G401.6 (cell line): ENCODE results near the gene SLC4A1.

ENCODE experiments used
- FAIRE-seq: peaks from 2 replicates; lab custom pipeline; 2012; peaks lifted over from hg19 to GRCh38; lab: Jason Lieb, UNC

The SLC4A1 gene

DNA sequence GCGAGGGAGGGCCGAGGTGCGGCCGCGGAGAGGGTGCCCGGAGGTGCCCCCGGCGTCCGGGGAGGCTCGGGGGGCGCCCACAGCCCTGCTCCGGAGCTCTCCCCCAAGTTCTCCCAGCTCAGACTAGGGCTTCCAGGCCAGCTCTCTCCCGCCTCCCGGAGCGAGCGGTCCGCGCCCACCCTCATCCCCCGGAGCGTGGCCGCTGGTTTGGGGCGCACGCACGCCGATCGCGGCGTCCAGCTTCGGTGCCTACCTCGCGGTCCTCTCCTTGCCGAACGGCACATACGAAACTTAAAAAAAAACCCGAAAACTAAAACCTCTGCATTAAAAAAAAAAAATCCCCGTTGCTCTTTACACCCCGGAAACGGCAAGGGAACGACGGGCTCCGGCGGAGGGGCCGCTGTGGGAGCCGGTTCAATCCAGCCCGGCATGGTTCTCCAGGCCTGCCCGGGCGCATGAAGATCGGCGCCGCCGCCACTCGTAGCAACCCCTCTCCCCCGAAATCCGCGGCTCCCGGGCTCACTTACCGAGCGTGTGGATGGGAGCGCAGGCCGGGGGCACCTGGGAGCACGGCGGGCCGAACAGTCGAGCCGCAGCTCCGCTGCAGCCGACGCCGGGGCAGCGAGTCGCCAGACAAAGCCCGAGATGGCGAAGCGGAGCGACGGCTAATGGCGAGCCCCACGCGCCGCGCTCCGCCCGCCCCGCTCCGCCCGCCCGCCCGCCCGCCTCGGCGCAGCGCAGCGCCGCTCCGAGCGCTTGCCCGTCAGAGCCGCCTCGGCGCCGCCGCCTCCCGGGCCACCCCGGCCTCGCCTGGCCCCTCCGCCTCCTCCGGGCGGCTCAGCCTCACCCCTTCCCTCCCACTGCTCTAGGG, 47.5 kb downstream of the SLC4A1 start:
- FAIRE-seq: no peak

DNA sequence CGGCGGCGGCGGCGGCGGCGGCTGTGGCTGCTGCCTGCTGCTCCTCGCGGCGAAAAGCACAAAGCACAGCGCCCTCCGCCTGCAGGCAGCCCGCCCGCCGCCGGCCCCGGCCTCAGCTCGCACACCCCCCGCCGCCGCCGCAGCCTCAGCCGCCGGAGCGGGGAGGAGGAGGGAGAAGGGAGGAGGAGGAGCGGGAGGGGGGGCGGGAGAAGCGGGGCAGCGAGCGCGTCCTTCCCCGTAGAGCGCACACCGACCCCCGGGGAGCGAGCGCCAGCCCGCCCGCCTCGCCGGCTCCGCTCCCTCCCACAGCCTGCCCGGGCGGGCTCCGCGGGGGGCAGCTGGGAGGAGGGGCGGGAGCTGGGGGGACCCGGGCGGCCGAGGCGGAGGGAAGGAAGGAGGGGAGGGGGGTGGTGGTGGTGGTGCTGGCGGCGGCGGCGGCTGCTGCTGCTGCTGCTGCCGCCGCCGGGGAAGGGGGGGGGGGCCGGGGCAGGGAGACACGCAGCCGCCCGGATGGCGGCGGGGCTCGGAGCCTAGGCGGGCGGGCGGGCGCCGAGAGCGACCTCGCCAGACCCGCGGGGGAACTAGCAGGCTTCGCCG, 48.2 kb downstream of the SLC4A1 start, which contains the start of gene UBTF:
Gene UBTF, minus strand, starts transcription at position 60 of the 597 bp plus-strand sequence. CDS start 1,446 bp downstream, outside the sequence.
- FAIRE-seq: no peak

DNA sequence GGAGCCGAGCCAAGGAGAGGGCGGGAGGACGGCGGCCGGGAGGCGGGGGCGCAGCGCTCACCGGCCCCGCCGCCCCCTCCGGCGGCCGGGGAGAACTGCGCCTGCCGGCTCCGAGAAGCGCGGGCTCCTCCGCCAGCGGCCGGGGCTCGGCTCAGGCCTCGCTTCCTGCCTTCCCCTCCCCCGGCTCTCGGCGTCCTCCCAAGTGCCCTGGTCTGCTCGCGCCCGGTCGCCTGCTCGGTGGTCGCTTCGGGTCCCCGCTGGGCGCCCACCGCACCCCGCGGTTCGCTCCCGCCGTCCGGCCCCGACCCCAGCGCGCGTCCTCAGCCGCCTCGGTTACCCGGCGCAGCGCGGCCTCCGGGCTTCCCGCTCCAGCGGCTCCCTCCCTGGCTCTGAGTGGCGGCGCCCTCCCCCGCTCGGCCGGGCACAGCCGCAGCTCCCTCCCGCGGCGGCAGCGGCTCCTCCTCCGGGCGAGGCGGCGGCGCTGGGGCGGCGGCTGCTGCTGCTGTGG, 48.8 kb downstream of the SLC4A1 start:
- no peak for FAIRE-seq

DNA sequence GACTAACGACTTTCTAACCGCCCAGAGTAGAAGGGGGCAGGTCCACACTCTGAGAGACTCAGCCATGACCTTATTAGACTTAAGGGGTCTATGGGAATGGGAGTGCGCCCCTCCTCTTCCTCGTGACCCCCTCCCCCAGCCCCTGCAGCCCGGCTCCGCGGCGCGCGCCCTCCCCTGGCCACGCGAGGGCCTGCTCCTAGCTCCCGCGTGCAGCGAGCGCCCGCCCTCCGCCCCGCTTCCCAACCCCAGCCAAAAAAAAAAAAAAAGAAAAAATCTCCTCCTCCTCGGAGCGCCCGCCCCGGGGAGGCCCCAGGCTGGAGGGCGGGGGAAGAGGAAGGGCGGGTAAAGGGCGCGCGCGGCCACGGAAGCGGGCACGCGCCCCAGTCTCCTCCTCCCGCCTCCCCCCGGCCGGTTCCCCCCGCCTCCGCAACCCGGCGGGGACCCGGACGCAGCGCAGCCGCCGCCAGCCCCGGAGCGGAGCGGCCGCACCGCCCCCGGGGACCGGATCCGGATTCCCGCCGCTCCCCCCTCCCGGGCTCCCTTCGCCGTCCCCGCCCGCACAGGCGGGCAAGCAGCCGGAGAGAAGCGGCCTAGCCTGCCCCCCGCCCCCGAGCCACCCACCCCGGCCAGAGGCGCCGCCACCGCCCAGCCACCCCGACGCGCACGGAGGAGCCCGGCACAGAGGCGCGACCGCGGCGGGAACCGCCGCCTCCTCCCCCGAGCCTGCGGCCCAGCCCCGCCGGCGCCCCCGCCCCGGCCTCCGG, 49.4 kb downstream of the SLC4A1 start:
- no peak for FAIRE-seq

DNA sequence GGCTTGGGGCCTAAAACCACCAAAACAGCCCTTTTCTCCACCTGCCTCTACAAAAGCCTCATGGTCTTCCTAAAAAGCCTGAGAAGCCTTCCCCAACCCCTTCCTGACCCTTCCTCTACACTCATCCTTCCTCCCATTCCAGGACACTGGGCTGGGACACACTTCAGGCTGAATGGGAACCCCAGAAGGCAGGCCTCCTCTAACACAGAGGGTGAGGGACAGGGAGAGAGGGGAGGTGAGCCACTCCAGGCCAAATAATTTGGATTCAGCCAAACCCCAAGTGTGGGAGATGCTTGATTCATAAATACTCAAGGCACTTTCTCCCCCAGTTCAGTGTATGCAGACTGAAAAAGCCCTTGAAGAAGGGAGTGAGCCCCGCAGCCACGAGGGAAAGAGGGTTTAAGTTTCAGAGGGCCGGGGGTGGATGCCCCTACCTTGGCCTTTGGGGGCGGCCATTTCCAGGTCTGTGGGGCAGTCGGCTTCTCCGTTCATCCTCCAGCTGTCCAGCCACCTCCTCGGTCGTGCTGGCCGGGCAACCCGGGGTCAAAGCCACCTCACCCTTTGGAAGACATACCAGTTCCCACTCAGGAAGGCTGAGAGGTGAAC, 50.1 kb downstream of the SLC4A1 start:
- FAIRE-seq: no peak

DNA sequence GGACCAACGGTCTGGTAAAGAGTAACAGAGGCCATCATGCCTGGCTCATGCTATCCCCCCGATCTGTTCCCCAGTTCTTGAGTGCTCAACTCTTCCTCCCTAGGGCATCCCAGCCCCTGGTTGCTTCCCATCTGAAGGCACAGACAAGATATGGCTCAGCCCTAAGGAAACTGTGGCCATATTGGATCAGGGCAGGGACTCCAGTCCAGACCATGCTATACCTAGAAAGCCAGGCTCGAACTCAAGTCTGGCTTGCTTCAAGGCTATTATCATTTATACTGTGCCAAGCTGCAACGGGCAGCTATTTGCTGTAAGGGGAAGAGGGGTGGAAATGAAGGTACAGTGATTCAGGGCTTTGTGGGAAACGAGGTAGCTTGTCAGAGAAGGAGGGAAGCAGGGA, 51.2 kb downstream of the SLC4A1 start:
- FAIRE-seq: no peak

DNA sequence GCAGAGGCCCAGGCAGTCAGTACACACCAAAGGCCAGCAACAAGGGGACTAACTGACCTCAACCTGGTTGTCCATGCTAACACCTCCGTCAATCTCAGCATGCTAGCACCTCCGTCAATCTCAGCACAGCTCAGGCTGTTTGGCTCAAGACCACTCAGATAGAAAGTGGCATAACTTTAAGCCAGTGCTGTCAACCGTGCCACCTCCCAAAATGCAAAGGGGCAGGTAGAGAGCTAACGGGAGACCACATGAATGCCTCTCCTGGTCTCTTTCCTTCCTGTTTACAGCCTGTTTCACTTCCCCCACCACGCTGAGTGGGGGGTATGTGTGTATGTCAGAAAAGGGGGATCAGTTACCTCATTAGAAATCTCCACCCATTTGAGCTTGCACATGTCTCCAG, 51.8 kb downstream of the SLC4A1 start:
- no peak for FAIRE-seq

DNA sequence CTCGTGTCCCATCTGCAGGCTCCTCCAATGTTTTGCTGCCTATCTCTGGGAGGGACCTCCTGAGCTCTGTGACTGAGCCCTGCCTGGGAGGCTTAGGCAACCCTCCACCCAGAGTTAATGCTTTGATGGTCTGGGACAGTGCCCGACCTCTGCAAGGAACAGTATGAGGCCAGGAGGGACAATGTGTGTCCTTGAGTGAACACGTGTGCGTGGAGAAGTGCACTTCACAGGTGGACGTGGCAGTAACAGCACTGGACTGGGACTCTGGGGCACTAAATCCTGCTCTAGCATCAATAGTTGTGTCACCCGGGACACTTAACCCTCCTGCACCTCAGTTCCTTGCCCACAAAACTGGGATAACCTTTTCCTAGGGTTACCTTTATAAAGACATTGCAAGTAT, 53.0 kb downstream of the SLC4A1 start:
- FAIRE-seq: no peak

DNA sequence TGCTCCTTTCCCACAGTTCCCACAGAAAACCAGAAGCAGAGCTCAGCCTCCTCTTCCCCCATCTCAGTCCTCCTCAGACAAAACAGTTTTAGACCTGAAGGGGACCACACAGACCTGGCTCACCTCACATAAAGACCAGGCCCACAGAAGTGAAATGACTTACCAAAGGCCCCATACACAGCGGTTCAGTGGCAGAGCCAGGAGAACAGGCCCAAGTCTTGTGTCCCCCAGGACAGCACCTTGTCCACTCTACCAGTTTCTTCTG, 53.8 kb downstream of the SLC4A1 start:
- FAIRE-seq: no peak

DNA sequence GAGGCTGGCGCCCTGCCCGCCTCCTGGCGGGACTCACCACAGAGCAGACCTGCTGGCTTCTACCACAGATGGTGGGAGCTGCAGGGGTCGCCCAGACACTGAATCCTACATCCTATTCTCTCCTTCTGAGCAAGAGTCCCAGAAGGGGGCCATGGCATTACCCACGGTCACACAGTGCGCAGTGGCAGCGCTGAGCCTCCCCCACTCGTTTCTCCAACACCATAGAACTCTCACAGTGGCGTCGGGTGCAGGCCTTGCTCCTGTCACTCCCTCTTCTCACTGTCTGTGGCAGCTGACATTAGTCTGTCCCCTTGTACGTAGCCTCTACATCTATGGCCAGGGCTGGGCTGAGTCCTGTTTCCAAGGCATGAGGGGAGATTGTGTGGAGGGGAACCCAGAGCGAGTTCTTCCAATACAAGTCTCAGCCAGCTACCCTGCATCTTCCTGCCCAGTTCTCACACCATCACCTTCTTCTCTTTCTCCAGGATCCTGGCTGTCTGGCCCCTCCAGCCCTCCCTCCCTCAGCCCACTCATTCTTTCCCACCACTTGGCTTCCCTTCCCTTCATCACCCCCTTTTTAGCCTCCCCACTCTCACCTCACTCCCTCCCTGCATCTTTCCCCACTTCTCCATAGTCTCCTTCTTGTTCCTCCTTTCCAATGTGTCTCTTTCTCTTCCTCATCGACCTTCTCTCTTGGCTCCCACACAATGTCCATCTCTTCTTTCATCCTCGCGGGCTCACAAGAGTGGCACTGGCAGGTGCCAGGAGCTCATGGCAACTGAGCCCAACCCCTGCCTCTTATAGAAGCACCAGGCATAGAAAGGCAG, 54.3 kb downstream of the SLC4A1 start:
- no peak for FAIRE-seq

DNA sequence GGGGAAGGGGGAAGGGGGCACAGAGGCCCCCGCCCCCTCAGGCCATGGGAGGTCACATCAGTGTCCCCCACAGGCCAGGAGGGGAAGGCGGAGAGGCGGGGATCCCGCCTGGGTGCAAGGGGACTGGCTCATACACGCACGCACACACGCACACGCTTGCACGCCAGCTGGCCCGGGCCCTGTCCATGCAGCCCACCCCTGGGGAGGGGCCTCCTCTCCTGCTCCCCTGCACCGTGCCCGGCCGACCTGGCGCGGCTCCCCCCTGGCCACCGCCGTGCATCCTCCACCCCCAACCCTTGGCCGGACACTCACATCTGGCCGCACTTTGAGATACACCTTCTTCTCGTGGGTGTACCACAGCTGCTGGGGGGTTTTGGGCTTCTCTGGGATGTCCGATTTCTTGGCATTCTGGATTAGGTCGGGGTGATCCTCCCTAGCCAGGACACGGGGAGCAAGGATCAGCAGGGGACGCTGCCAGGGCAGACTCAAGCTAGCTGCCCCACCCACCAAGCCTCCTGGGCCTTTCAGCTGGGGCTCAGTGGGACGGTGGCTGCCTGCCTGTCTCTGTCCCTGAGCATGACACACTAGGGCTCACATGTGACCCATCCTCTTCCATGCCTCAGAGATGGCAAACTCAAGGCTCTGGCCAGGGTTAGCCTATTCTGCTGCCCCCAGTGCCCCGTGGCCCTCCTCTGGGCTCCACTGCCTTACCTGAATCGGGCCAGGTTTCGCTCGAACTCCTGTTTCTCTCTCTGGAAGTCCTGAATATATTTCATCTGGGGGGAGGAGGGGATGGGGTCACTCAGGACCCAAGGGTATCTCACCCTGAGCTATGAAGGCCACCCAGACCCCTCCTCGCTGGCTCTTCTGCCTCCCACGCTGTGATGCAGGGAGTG, 55.2 kb downstream of the SLC4A1 start:
- no peak for FAIRE-seq

DNA sequence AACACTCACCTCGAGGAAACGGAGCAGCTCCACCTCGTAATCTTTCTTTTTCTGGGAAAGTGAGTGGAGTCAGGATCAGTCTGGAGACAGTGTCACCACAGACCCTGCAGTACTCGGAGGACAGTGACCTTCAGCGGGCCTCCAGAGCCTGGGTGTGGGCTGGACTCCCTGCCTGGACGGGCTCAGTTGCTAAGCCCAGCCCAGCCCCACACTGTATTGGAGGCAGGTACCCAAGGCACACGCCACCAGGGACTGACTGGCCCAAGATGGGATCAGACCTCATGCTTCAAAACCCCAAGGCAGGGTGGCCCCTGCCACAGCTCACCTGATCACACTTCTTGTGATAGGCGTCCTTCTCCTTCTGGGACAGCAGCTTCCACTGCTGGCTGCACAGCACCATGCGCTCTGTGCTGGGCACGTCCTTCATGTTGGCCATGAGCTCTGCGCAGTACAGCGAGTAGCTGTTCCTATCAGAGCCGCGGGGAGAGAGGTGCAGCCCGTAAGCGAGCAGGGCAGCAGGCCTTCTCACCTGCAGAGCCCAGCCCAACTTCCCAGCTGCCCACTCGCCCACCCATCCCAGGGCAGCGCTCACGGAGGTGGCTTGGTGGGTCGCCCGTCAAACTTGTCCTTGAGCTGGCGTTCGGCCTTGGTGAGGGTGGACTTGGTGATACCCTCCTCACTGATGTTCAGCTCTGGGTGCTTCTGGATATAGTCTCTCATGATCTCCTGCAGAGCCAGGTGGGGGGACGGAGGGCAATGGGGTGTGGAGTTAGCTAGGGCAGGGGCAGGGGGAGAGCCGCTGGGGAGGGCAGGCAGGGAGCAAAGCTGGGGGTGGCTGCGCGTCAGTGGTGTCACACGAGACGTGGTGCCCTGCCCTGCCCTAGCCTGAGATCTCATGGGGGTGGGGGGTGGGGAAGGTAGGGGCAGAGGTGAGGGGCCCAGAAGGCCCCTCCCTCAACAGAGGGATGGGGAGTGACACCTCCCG, 56.4 kb downstream of the SLC4A1 start:
- no peak for FAIRE-seq

DNA sequence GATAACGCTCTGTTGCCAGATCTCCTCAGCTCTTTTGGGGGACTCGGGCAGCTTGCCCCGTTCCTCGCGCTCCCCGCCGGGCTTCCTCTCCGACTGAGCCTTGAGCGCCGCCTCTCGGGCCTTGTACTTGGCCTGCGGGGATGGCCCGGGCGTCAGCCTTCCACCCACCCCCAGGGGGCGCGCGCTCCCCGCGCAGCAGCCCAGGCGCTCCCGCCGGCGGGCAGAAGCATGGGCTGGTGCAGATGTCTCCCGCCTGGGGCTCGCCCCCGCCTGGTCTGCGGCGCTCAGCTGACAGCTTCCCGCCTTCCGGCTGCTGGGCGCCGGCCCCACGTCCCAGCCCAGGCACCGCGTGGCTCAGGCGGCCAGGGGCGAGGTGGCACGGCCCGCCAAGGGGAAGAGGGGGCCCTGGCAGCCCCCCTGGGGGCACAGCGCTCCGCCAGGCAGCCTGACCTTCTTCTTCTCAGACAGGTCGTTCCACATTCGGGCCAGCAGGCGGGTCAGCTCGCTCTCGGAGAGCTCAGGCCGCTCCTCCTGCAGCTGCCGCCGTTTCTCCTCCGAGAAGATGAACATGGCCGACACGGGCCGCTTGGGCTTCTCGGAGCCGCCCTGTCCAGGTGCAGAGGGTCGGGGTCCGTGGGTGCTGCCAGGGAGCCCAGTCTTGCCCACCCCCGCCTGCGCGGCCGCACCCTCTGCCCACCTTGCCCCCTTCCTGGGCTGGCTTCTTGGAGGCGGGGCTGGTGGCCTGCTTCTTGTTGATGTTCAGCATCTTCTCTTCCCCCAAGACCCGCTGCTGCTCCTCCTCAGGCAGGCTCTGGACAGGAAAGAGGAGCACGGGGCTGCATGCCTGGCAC, 57.4 kb downstream of the SLC4A1 start:
- FAIRE-seq: no peak

DNA sequence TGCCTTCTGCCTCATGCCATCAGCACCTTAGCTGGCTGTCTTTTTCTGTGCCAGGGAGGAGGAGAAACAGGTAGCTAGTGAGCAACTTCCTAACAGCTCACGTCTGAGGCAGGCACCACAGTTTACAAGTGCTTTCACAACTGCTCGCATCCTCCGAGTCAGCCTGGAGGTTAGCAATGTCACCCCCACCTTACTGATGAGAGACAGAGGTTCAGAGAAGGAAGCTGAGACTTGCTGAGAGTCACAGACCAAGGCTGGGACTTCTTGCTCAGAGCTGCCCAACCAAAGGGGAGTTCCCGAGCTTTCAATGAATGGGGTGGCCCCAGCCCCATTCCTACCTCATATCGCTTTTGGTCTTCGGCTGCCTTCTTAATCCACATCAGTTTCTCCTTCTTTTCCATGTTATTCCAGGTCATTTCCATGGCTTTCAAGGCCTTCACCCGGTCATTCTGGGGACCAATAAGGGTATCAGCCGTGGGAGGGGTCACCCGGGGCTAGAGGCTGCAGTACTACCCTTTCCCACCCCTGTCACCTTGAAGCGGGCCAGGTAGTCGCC, 58.1 kb downstream of the SLC4A1 start:
- FAIRE-seq: no peak

DNA sequence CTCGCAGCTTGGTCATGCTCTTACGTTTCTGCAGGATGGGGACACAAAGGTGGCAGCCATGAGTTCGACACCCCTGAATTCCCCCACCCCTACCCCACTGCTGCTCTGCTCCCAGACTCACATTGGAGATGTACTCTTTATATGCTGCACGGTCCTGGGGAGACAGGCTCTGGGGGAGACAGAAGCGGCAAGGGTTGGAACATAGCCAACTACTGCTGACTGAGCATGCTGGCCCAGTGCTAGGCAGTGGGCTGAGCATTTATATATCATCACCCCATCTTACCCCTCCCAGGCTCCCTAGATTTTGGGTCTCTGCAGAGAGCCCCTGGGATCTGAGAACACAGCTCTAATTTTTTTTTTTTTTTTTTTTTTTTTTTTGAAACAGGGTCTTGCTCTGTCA, 60.2 kb downstream of the SLC4A1 start:
- no peak for FAIRE-seq

DNA sequence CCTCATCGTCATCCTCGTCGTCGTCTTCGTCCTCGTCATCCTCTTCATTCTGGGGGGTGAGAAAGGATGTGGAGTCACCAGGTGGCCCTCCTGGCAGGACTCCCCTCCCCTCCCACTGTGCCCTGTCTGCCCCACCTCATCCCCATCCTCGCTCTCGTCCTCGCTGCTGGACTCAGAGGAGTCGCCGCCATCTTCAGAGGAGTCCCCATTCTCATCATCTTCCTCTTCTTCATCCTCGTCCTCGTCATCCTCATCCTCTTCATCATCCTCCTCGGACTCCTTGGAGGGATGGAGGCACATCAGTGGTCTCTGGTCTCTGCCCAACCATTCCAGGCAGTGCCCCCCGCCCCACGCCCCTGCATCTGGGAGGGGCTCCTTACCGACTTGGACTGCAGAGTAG, 60.6 kb downstream of the SLC4A1 start:
- no peak for FAIRE-seq

DNA sequence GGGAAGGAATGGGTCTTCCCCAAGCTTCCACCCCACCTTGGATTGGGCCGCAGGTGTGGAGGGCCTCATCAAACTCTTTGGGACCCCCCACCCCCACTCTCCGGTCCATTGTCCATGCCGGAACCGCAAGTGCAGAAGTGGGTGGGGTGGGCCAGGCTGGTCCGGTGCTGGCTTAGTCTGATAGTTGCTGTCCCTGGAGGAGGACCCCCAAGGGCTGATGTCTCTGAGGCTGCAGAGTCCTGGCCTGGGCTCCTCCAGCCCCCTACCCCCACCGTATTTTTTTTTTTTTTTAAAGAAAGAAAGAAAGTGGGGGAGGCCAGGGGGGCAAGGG, 61.1 kb downstream of the SLC4A1 start:
- FAIRE-seq: no peak
